Left cardiac atrium (tissue), 4 donors: ENCODE measurements around the gene ACD. TPM values are rescaled to one million over a fixed set of nuclear protein-coding genes. Genes with fewer than 3 reads are reported as not detected.

Experiments
- ATAC-seq, 2 donors: fragments of 200-7000 bp; cut with Tn5 transposase; one replicate each; pipeline ENCODE4 v1.9.1; 2020; ENCODE audit warnings: mild to moderate bottlenecking in 2 of 2, moderate library complexity in 2 of 2
- DNase-seq: peaks from one replicate; pipeline ENCODE4 v3.0.0-alpha.2; 2020
- intact Hi-C, 2 donors: fragments of 100-400 bp; cut with DNase I; formaldehyde crosslinking; loops; one replicate each; pipeline versions ENCODE4 v1.14.1 to v1.15.1; 2022 to 2023
- total RNA-seq, 2 donors: library from RNA; stranded (reverse); fragmentation: NEBNext Ultra II Directional; extraction: Animal tissue kit (Norgen Biotek cat#: 25700); gene quantifications; one replicate each; pipeline ENCODE4 v1.2.1, GENCODE V29; 2021
- donor health status: DM: no; HTN: yes; CAD: no.
- donor health status: DM: no; HTN: yes; CAD: no; lungs with severe emphysema.
- donor health status: DM: yes; HTN: yes; CAD: no.
- donor health status: Dilated cardiomyopathy.

Gene ACD
- total RNA-seq, 2 donors from 2014 or later, result 9.0 to 10.2 TPM

DNA sequence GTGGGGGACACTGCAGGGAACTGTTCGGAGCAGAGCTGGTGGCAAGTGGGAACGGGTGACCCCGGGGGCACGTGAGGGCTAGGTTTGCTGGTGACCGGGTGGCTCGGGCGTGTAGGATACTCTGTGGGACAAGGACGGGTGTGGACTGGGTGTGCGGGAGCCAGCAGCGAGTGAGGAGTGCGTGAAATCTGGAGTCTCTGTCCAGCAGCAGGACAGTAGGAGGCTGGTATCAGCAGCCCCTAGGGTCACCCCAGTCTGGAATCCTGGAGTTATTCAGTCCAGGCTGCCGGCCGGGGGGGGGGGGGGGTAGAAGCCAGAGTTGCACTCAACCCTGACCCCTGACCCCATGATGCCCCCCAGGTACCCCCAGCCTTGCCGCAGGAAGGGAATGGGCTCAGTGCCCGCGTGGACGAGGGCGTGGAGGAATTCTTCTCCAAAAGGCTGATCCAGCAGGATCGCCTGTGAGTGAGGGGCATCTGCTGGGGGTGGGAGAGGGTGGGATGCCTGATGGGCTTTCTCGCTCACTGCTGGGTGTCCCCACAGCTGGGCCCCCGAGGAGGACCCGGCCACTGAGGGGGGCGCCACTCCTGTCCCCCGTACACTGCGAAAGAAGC is 6.2 kb downstream of the ACD start:
- ATAC-seq (no peak), DNase-seq (no peak)
- intact Hi-C loops, result no loop called here

- intact Hi-C loops, result no loop called here
Measured at GRCh38 chr16:67653128-67653788, 6.8 kb downstream of the ACD start.

GRCh38 chr16:67652578-67653127 is 7.4 kb downstream of the ACD start:
- DNase-seq (no peak), ATAC-seq (peak; percentile 12 to 38)
- intact Hi-C loops, result no loop called here

More at GRCh38 chr16:67653128-67653788, 6.8 kb downstream of the ACD start:
- peak in 1 of 2 donors; percentile 8 for ATAC-seq
- DNase-seq, result no peak

- intact Hi-C loops, result no loop called here
- DNase-seq, result no peak
- no peak for ATAC-seq
Measured at GRCh38 chr16:67651847-67652246, 8.2 kb downstream of the ACD start.

DNA sequence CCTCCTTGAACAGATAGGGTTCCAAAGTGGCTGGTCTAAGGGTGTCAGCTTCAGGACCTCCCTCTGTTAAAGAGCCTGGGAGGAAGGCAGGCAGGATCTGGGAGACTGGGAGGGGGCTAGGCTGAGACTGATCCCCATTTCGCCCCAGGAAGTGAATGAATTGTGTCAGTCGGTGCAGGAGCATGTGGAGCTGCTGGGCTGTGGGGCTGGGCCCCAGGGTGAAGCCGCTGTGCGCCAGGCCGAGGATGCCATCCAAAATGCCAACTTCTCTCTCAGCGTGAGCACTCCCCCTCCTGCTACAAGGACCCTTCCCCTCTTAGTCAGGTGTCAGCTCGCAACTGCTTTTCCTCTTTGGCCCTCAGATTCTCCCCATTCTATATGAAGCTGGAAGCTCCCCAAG is 9.0 kb downstream of the ACD start:
- intact Hi-C loops, result no loop called here
- ATAC-seq (no peak), DNase-seq (no peak)

DNA sequence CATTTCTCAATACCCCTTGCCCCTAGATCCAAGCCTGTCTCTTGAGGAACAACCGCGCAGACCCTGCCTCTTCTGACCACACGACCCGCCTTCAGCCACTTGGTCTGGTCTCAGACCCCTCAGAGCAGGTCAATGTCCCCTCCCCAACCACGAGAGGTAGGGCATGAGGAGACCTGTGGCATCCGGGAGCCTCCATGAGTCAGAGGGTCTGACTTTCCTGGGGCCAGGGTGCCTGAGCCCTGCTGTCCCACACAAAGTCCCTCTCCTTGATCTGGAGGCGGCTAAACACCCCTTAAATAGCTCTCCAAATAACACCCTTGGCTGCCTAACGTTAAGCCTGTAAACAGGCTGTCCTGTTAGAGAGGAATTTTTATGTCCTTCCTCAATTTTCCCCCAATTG is 10.0 kb downstream of the ACD start:
- intact Hi-C loops, result no loop called here

GRCh38 chr16:67649494-67649931 is 10.5 kb downstream of the ACD start:
- peak in 1 of 2 donors; percentile 63 for ATAC-seq
- intact Hi-C loops, result no loop called here
- DNase-seq, result no peak

More for the DNA sequence above, 10.0 kb downstream of the ACD start:
- ATAC-seq, result no peak
- no peak for DNase-seq

- intact Hi-C loops, result no loop called here
- ATAC-seq, result no peak
Measured at GRCh38 chr16:67648764-67649407, 11.2 kb downstream of the ACD start.

GRCh38 chr16:67648088-67648763 is 11.8 kb downstream of the ACD start:
- intact Hi-C loops, result no loop called here
- DNase-seq (no peak), ATAC-seq (no peak)

More at GRCh38 chr16:67648764-67649407, 11.2 kb downstream of the ACD start:
- DNase-seq, result no peak

DNA sequence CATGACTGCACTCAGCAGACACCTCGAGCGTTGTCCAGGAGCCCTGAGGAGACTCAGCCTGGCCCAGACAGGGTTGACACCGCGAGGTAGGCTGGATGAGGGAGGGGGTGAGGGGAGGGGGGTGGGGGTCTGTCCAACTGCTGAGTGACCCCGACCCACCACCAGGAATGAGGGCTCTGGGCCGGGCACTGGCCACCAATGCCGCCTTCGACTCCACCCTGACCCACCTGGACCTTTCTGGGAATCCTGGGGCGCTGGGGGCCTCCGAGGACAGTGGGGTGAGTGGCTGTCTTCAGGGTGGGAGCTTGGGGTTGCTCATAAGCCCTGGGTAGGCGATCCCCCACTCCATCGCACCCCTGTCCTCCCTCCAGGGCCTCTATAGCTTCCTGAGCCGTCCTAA is 12.4 kb downstream of the ACD start:
- ATAC-seq, result no peak
- intact Hi-C loops, result no loop called here
- DNase-seq, result no peak

DNA sequence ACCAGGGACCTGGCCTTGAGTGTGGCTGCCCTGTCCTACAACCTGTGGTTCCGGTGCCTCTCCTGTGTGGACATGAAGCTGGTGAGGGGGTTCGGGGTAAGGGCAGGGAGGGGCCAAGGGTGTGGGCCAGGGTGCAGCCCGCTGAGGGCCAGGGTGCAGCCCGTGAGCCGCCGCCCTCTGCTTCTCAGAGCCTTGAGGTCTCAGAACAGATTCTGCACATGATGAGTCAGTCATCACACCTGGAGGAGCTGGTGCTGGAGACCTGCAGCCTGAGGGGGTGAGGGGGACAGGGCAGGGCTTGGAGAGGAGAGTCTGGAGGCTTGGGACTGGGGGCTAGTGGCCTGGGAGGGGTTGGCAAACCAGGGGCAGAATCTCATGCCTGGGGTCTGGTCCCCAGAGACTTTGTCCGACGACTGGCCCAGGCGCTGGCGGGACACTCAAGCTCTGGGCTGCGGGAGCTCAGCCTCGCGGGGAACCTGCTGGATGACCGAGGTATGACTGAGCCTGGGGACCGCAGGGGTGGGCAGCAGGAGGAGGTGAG is 12.9 kb downstream of the ACD start:
- intact Hi-C loops, result no loop called here
- DNase-seq (no peak), ATAC-seq (no peak)

DNA sequence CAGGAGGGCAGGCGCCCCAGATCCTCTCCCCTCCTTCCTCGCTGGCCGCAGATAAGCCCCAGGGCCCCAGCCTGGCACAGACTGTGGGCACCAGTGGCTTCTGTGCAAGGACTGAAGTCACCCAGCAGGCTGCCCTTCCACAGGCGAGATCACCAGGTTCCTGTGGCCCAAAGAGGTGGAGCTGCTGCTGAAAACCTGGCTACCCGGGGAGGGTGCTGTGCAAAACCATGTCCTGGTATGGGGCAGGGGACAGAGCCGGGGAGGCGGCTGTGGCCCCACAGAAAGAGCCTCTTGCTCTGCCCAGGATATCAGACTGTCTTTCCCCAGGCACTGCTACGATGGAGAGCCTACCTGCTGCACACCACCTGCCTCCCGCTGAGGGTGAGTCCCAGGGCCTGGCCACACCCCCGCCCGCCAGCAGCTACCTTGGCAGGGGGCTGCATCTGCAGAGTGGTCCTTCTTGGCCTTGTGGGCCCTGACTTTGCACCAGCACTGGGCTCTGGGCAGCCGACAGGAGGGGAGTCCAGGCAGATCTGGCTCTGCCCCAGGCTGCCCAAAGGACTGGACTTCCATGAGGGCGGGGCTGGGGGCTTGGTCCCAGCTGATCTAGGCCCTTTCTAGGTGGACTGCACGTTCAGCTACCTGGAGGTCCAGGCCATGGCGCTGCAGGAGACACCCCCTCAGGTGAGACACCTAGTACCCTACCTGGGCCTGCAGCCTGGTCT is 14.5 kb downstream of the ACD start:
- ATAC-seq (no peak), DNase-seq (no peak)
- intact Hi-C loops, result no loop called here

GRCh38 chr16:67644038-67644437 is 16.0 kb downstream of the ACD start:
- intact Hi-C loops, result loop anchor here in 1 of 2 donors (5.0 kb wide), 2 partner anchors 82 to 122 kb away; partner anchors contain the start of gene CTCF
- DNase-seq, result no peak
- ATAC-seq, result no peak

GRCh38 chr16:67641779-67642708 is 18.0 kb downstream of the ACD start:
- intact Hi-C loops, result loop anchor here in 1 of 2 donors (5.0 kb wide), 2 partner anchors 80 to 120 kb away; partner anchors contain the start of gene CTCF
- peak; percentile 67 to 89 for ATAC-seq
- peak; percentile 73 for DNase-seq

GRCh38 chr16:67637625-67638024 is 22.4 kb downstream of the ACD start:
- intact Hi-C loops, result no loop called here
- ATAC-seq, result no peak
- no peak for DNase-seq

- intact Hi-C loops, result no loop called here
- DNase-seq, result no peak
- ATAC-seq, result no peak
Measured at GRCh38 chr16:67636713-67637112, 23.3 kb downstream of the ACD start.

GRCh38 chr16:67632415-67633172 is 27.5 kb downstream of the ACD start:
- DNase-seq, result no peak
- ATAC-seq, result peak in 1 of 2 donors; percentile 58
- intact Hi-C loops, result no loop called here
